Panc1 (cell line): ENCODE data around the gene MYO3B. TPM values are rescaled to one million over a fixed set of nuclear protein-coding genes. Genes with fewer than 3 reads are reported as not detected.

Experiments used
- ATAC-seq: fragments of 200-7000 bp; cut with Tn5 transposase; 2 replicates; pipeline ENCODE4 v1.9.1; 2020; ENCODE audit warnings: mild to moderate bottlenecking, moderate library complexity
- BruUV-seq: library from RNA; stranded (reverse); fragments of 400-500 nt; replicated peaks from 2 replicates; lab custom pipeline; 2021; lab: Mats Ljungman, UMichigan
- CTCF ChIA-PET: fragments of 300-600 bp; sonication (Branson Sonifier 250); formaldehyde crosslinking; loops from one replicate; lab custom pipeline; 2022; ENCODE audit warnings: antibody characterized with exemption; lab: Charles Lee
- POLR2A ChIA-PET: fragments of 300-600 bp; sonication (Branson Sonifier 250); formaldehyde crosslinking; loops from one replicate; lab custom pipeline; 2022; ENCODE audit warnings: antibody characterized with exemption; lab: Charles Lee
- DNase-seq: peaks from one replicate; pipeline ENCODE4 v3.0.0-alpha.2; 2010; ENCODE audit warnings: low read depth, low spot score
- H3K27ac ChIP-seq: 2 replicates; pipeline ENCODE4 v1.5.1; 2011; ENCODE audit warnings: mild to moderate bottlenecking, low read length, inconsistent platforms
- H3K27me3 ChIP-seq: fragments of 200-500 bp; sonication (Bioruptor generic); 2 replicates; pipeline ENCODE4 v1.6.0; 2014; ENCODE audit warnings: low read length, inconsistent platforms; ENCODE audit not compliant: control insufficient read depth, insufficient read depth
- H3K36me3 ChIP-seq: fragments of 200-500 bp; sonication (Bioruptor generic); 2 replicates; pipeline ENCODE4 v1.5.1; 2014; ENCODE audit warnings: inconsistent platforms, mild to moderate bottlenecking, low read length, moderate library complexity; ENCODE audit not compliant: control insufficient read depth, insufficient read depth
- H3K4me1 ChIP-seq: 2 replicates; pipeline ENCODE4 v1.5.1; 2011; ENCODE audit warnings: inconsistent platforms, mild to moderate bottlenecking, low read length, moderate library complexity; ENCODE audit not compliant: control insufficient read depth, insufficient read depth
- H3K4me3 ChIP-seq, 2 experiments: 2 replicates each; pipeline ENCODE4 v1.5.1; 2011 to 2012; ENCODE audit warnings: low read depth in 2 of 2, low read length in 2 of 2, mild to moderate bottlenecking in 2 of 2, inconsistent platforms in 1 of 2, moderate library complexity in 1 of 2
- H3K9me3 ChIP-seq: fragments of 200-500 bp; sonication (Bioruptor generic); 2 replicates; pipeline ENCODE4 v1.5.1; 2014; ENCODE audit warnings: low read depth, mild to moderate bottlenecking, inconsistent platforms, low read length, moderate library complexity; ENCODE audit not compliant: control insufficient read depth, insufficient read depth
- CTCF ChIP-seq: fragments of 450-650 bp; IDR thresholded peaks from 2 replicates; pipeline ENCODE4 v1.5.1; 2017; ENCODE audit warnings: mild to moderate bottlenecking
- POLR2AphosphoS5 ChIP-seq: IDR thresholded peaks from 2 replicates; pipeline ENCODE4 v1.6.1; 2012; ENCODE audit warnings: mild to moderate bottlenecking, low read depth, low read length, moderate library complexity
- REST ChIP-seq, 2 experiments: IDR thresholded peaks; 2 replicates each; pipeline ENCODE4 v1.6.1; 2011 to 2012; ENCODE audit warnings: low read depth in 2 of 2, control low read depth in 1 of 2, low read length in 1 of 2, mild to moderate bottlenecking in 1 of 2, moderate library complexity in 1 of 2; ENCODE audit not compliant: insufficient read depth in 1 of 2
- SIN3A ChIP-seq: IDR thresholded peaks from 2 replicates; pipeline ENCODE4 v1.6.1; 2012; ENCODE audit warnings: low read depth, mild to moderate bottlenecking, low read length, moderate library complexity, borderline replicate concordance; ENCODE audit not compliant: insufficient read depth
- TCF7L2 ChIP-seq: IDR thresholded peaks from 2 replicates; pipeline ENCODE4 v1.6.1; 2011; ENCODE audit warnings: mild to moderate bottlenecking, low read depth, low read length, inconsistent platforms
- in situ Hi-C: cut with HindIII; loops from 2 replicates; pipeline ENCODE4 v1.10.0; 2016; ENCODE audit warnings: low sequenced_read_pairs, low pct_unique_long_range_greater_than_20kb
- intact Hi-C: fragments of 100-400 bp; cut with micrococcal nuclease; formaldehyde crosslinking; loops from one replicate; pipeline ENCODE4 v1.10.0; 2022; ENCODE audit not compliant: unreplicated experiment
- total RNA-seq: library from RNA; stranded (reverse); gene quantifications from one replicate; pipeline ENCODE4 v1.2.1, GENCODE V29; 2021; ENCODE audit not compliant: unreplicated experiment

MYO3B gene
- total RNA-seq, 1 experiment from 2014 or later = 0.05 TPM

- no TSS peak for BruUV-seq
- TF ChIP-seq CTCF (no peak), SIN3A (no peak), REST (IDR thresholded peaks at IDR 0.05; ENCODE audit: insufficient read depth in 1 of 2, low read depth in 2 of 2, low read length in 1 of 2) (no peak)
- H3K4me1 ChIP-seq = no peaks in the 10 kb centered on the region
- H3K27me3 ChIP-seq = 0 out of 2 replicates have a peak, but pooled peaks cover 7% of the 10 kb centered on the region
- ATAC-seq (no peak), DNase-seq (no peak)
- intact Hi-C loops (no loop called here), in situ Hi-C loops (no loop called here)
- no peaks in the 10 kb centered on the region for H3K36me3 ChIP-seq
- ChIA-PET CTCF (no interaction called here), POLR2A (no interaction called here)
- no peak overlapping the region for H3K4me3 ChIP-seq
- H3K9me3 ChIP-seq = no peaks in the 10 kb centered on the region
- H3K27ac ChIP-seq = no peak overlapping the region
Observed at GRCh38 chr2:170504810-170505145, 326.8 kb downstream of the MYO3B start.

DNA sequence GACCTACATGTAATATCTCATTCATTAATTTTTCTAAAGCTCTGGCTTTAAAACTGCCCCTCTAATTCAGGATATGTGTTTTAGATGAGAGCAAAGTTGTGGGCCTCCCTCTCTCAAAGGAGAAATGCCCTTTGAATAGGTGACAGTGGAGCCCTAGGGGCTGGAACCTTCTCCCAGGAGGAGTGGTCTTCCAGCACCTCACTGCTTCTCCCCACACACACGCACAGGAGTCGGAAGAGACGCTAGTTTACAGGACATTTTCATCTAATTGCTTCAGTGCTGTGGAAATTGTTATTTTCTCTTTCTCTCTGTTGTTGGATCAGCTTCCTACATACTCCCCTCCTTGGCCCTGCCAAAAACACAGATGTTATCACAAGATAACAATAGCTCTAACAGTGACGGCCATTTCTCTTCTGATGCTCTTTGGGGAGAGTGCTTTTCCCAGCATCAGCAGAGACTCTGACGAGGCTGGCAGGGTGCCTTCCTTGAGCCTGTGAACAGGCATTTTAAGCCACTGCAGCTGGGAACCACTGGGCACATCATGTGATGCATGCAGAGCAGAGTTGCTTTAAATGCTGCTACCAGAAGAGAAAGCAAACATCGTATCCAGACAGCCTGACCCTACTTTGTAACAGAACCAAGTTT lies 327.8 kb downstream of the MYO3B start:
- Histone ChIP-seq H3K9me3 (no peaks in the 10 kb centered on the region), H3K4me3 (no peak overlapping the region), H3K4me1 (no peaks in the 10 kb centered on the region), H3K27ac (no peak overlapping the region), H3K36me3 (no peaks in the 10 kb centered on the region), H3K27me3 (0 out of 2 replicates have a peak, but pooled peaks cover 7% of the 10 kb centered on the region)
- no peak for DNase-seq
- ChIA-PET CTCF (no interaction called here), POLR2A (no interaction called here)
- BruUV-seq = no TSS peak
- TF ChIP-seq CTCF = no peak
- no peak for TF ChIP-seq TCF7L2
- TF ChIP-seq POLR2AphosphoS5 = no peak
- no peak for TF ChIP-seq REST (IDR thresholded peaks at IDR 0.05; ENCODE audit: insufficient read depth in 1 of 2, low read depth in 2 of 2, low read length in 1 of 2)
- no peak for TF ChIP-seq SIN3A
- intact Hi-C loops (no loop called here), in situ Hi-C loops (no loop called here)
- no peak for ATAC-seq
